Measurements from ENCODE around the gene CHID1.

Gene CHID1

GRCh38 chr11:933142-933851 lies 22.7 kb upstream of the CHID1 start:
- no peak for DNase-seq (ENCODE audit: low read depth)

- DNase-seq (ENCODE audit: low read depth): no peak
Measured at GRCh38 chr11:932435-932834, 21.8 kb upstream of the CHID1 start.

GRCh38 chr11:931385-931784 lies 20.8 kb upstream of the CHID1 start:
- no peak for DNase-seq (ENCODE audit: low read depth)

GRCh38 chr11:929405-929804 lies 18.8 kb upstream of the CHID1 start:
- DNase-seq (ENCODE audit: low read depth): no peak

- no peak for DNase-seq (ENCODE audit: low read depth)
Measured at GRCh38 chr11:928786-929185, 18.2 kb upstream of the CHID1 start.

- no peak for DNase-seq (ENCODE audit: low read depth)
Measured at GRCh38 chr11:927871-928270, 17.3 kb upstream of the CHID1 start.

GRCh38 chr11:926341-926916 lies 15.8 kb upstream of the CHID1 start:
- DNase-seq (ENCODE audit: low read depth): no peak

- DNase-seq (ENCODE audit: low read depth): peak; percentile 73
Measured at GRCh38 chr11:925496-926301, 15.1 kb upstream of the CHID1 start, which contains the start of gene AP2A2. TSS of gene AP2A2 (plus strand) at chr11:925870. CDS start at chr11:926022, 152 bp downstream.

GRCh38 chr11:925158-925495 lies 14.5 kb upstream of the CHID1 start:
- no peak for DNase-seq (ENCODE audit: low read depth)

- no peak for DNase-seq (ENCODE audit: low read depth)
Measured at GRCh38 chr11:924406-925157, 14.0 kb upstream of the CHID1 start.

GRCh38 chr11:923691-924405 lies 13.2 kb upstream of the CHID1 start:
- DNase-seq (ENCODE audit: low read depth): no peak

GRCh38 chr11:921921-922678 lies 11.5 kb upstream of the CHID1 start:
- no peak for DNase-seq (ENCODE audit: low read depth)

- DNase-seq (ENCODE audit: low read depth): no peak
Measured at GRCh38 chr11:917426-917825, 6.8 kb upstream of the CHID1 start.

GRCh38 chr11:914747-915501 lies 4.3 kb upstream of the CHID1 start:
- DNase-seq (ENCODE audit: low read depth): no peak

- no peak for DNase-seq (ENCODE audit: low read depth)
Measured at GRCh38 chr11:914204-914603, 3.6 kb upstream of the CHID1 start.

- DNase-seq (ENCODE audit: low read depth): no peak
Measured at GRCh38 chr11:913043-913442, 2.4 kb upstream of the CHID1 start.

GRCh38 chr11:912266-912665 lies 1.7 kb upstream of the CHID1 start:
- DNase-seq (ENCODE audit: low read depth): no peak

GRCh38 chr11:911890-912219 lies 1.2 kb upstream of the CHID1 start:
- DNase-seq (ENCODE audit: low read depth): no peak

- DNase-seq (ENCODE audit: low read depth): no peak
Measured at GRCh38 chr11:911031-911889, 650 bp upstream of the CHID1 start.

Data from stimulated activated CD8-positive, alpha-beta memory T cell treated with anti-CD3 and anti-CD28 coated beads, Interleukin-7, amount 100 ng/mL, for 24 hours (primary cell).